H1 (cell line): ENCODE results near the gene MFAP4. TPM values are rescaled to one million over a fixed set of nuclear protein-coding genes. Genes with fewer than 3 reads are reported as not detected.

ENCODE experiments used
- BACH1 ChIP-seq: IDR thresholded peaks from 2 replicates; pipeline ENCODE4 v1.6.1; 2012; ENCODE audit warnings: low read length, improper control_type of control experiment
- CHD7 ChIP-seq: fragments of 300-600 bp; sonication (generic); IDR thresholded peaks from 2 replicates; pipeline ENCODE4 v1.7.1; 2012; ENCODE audit warnings: low read length, moderate library complexity, mild to moderate bottlenecking, inconsistent platforms; ENCODE audit not compliant: insufficient replicate concordance
- FOSL1 ChIP-seq: IDR thresholded peaks from 2 replicates; pipeline ENCODE4 v1.6.1; 2011; ENCODE audit warnings: mild to moderate bottlenecking, low read depth, low read length, moderate library complexity; ENCODE audit not compliant: insufficient read depth
- MAFK ChIP-seq: IDR thresholded peaks from 2 replicates; pipeline ENCODE4 v1.6.1; 2012; ENCODE audit warnings: low read depth, mild to moderate bottlenecking, improper control_type of control experiment, low read length
- NANOG ChIP-seq: IDR thresholded peaks from 2 replicates; pipeline ENCODE4 v1.6.1; 2011; ENCODE audit warnings: low read length, low read depth, mild to moderate bottlenecking, inconsistent platforms; ENCODE audit not compliant: insufficient read depth, poor library complexity, severe bottlenecking
- PHF8 ChIP-seq: fragments of 200-600 bp; sonication (generic); conservative IDR thresholded peaks from 2 replicates; pipeline ENCODE4 v1.7.1; 2012; ENCODE audit warnings: low read depth, mild to moderate bottlenecking, inconsistent platforms, low read length, moderate library complexity
- RBBP5 ChIP-seq: IDR thresholded peaks from 2 replicates; pipeline ENCODE4 v1.7.1; 2012; ENCODE audit warnings: low read depth, mild to moderate bottlenecking, inconsistent platforms, low read length, moderate library complexity, borderline replicate concordance
- RNF2 ChIP-seq: fragments of 200-900, 300-1000 bp; sonication (generic); IDR thresholded peaks from 2 replicates; pipeline ENCODE4 v1.7.1; 2016; ENCODE audit warnings: borderline replicate concordance, low read depth, mild to moderate bottlenecking, antibody characterized with exemption, low read length; ENCODE audit not compliant: poor library complexity, severe bottlenecking; ENCODE audit errors: missing control alignments
- SIX5 ChIP-seq: IDR thresholded peaks from 2 replicates; pipeline ENCODE4 v1.6.1; 2011; ENCODE audit warnings: mild to moderate bottlenecking, low read depth, low read length
- SP1 ChIP-seq: IDR thresholded peaks from 2 replicates; pipeline ENCODE4 v1.6.1; 2011; ENCODE audit warnings: low read depth, low read length
- SP2 ChIP-seq: IDR thresholded peaks from 2 replicates; pipeline ENCODE4 v1.6.1; 2012; ENCODE audit warnings: mild to moderate bottlenecking, low read length, inconsistent platforms
- SP4 ChIP-seq: IDR thresholded peaks from 2 replicates; pipeline ENCODE4 v1.6.1; 2012; ENCODE audit warnings: low read length, inconsistent platforms
- polyA plus RNA-seq, 7 experiments: library from polyadenylated mRNA; depleted of rRNA in 3 of 7; stranded (reverse) in 5 of 7; unstranded in 2 of 7; fragments of >200 nt in 5 of 7; fragments of 200-250 nt in 2 of 7; gene quantifications; 1 replicate in 5 of 7; 2 replicates in 1 of 7; 4 replicates in 1 of 7; pipeline versions ENCODE4 v1.2.1 to v1.2.3, GENCODE V29; 2011 to 2013; ENCODE audit warnings: missing spikeins in 2 of 7, mixed read lengths in 2 of 7
- total RNA-seq: library from RNA; stranded (reverse); fragmentation: NEBNext Ultra II Directional; extraction: Animal tissue kit (Norgen Biotek cat#: 25700); gene quantifications from 2 replicates; pipeline ENCODE4 v1.2.1, GENCODE V29; 2021

The MFAP4 gene
- total and polyA plus RNA-seq, 2 of the 8 experiments (the other 6 are each of a cell fraction or from before 2014, with no cell fraction given), result 3.1 to 3.6 TPM

GRCh38 chr17:19421926-19422325 is 34.9 kb upstream of the MFAP4 start (continued):
- TF ChIP-seq CHD7 (no peak), SIX5 (no peak), SP2 (no peak), NANOG (no peak), MAFK (no peak), RNF2 (no peak), PHF8 (no peak), SP4 (no peak), RBBP5 (no peak), FOSL1 (no peak), SP1 (no peak), BACH1 (no peak)
